HAP-1 (cell line): ENCODE measurements around the gene NRIP3.
"Not testable (repeated sequence)": the region's sequence is repeated elsewhere in the genome, so short reads cannot be mapped to it uniquely, and the experiment has no call there.

Experiments
- DNase-seq, 2 experiments: peaks; one replicate each; pipeline ENCODE4 v3.0.0-alpha.2; 2016 to 2020; ENCODE audit warnings: low spot score in 2 of 2
- H3K27me3 ChIP-seq: fragments of 250-450 bp; sonication (Bioruptor Pico); 2 replicates; pipeline ENCODE4 v1.5.1; 2020; ENCODE audit warnings: low read depth, mild to moderate bottlenecking, moderate library complexity
- H3K36me3 ChIP-seq: fragments of 250-450 bp; sonication (Bioruptor Pico); replicated peaks from 2 replicates; pipeline ENCODE4 v1.5.1; 2020; ENCODE audit warnings: mild to moderate bottlenecking
- H3K4me1 ChIP-seq: fragments of 250-450 bp; sonication (Bioruptor Pico); 2 replicates; pipeline ENCODE4 v1.5.1; 2020; ENCODE audit warnings: mild to moderate bottlenecking
- H3K4me3 ChIP-seq: fragments of 250-450 bp; sonication (Bioruptor Pico); 2 replicates; pipeline ENCODE4 v1.5.1; 2020; ENCODE audit warnings: mild to moderate bottlenecking, moderate library complexity
- H3K9me3 ChIP-seq: fragments of 250-450 bp; sonication (Bioruptor Pico); 2 replicates; pipeline ENCODE4 v1.5.1; 2020; ENCODE audit warnings: mild to moderate bottlenecking, moderate library complexity
- in situ Hi-C: fragments of 300-500 bp; cut with MboI; formaldehyde crosslinking; loops from 3 replicates; pipeline ENCODE4 v1.14.3; 2020; ENCODE audit warnings: low sequenced_read_pairs, inconsistent platforms, mixed read lengths

The NRIP3 gene

DNA sequence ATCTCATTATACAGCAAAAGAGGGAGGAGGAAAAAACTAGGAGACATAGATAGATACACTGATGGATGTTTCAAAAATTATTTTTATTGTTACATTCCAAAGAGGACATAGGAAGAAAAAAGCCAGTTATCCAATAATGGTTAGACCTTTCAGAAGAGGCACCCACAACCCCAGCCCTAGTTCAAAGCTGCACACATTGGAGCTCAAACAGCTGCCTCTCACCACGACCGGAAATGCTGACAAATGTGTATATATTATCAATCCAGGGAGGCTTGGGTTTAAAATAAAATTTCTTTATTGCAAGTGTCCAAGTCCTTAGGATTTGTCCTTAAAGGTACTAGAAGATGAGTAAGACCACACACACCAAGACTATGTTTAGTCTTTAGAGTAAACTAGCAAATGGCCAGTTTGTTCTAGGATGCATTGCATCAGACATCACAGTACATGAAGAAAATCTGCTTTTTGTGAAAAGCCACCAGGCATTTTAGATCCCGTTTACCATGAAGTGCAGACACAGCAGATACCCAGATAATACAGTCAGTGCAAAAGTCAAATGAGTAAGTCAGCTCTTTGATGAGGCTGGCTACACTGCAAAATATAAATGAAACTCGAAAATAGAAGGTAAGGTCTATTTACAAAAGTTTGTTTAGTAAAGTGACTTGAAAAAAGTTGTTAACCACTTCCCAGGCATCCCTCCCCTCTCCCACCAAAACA lies 56.4 kb downstream of the NRIP3 start:
- no peak overlapping the region for H3K4me3 ChIP-seq
- no peaks in the 10 kb centered on the region for H3K27me3 ChIP-seq
- no peaks in the 10 kb centered on the region for H3K9me3 ChIP-seq
- in situ Hi-C loops, result no loop called here
- H3K4me1 ChIP-seq, result peaks cover 2% of the 10 kb centered on the region; the same call in 1 of the 2 replicates
- H3K36me3 ChIP-seq, result peaks cover 5% of the 10 kb centered on the region
- no peak for DNase-seq

DNA sequence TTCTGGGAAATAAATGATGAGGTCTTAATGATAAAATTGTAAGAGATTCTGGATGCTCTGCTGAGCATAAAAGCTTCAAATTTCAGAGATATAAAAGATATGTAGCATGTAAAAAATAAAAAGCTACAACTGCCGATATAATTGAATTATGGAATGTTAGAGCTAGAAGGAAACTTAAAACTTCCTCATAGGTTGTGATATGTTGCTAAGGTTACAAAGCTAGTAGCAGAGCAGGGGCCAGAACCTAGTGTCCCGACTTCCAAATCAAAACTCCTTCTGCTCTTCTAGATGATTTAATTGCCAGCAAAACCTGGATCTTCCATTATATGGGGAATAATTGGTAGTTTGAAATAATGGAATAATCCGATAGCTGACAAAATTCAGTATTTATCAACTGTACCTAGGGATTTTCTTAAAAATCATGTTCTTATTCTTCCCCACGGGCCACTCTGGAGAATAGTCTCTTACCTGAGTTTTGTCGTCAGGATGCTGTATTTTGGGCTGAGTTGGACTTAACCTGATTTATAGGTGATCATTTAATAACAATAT lies 61.2 kb downstream of the NRIP3 start, which contains the start of gene ASCL3:
Gene ASCL3, minus strand, starts transcription at position 499 of the 549 bp plus-strand sequence. CDS start 4,855 bp downstream, outside the sequence.
- Histone ChIP-seq H3K4me3 (no peak within 1 kb of the TSS), H3K4me1 (no peaks in the 10 kb centered on the region), H3K9me3 (no peaks in the 10 kb centered on the region), H3K27me3 (no peaks in the 10 kb centered on the region), H3K36me3 (no peaks in the 10 kb centered on the region)
- DNase-seq, result no peak
- in situ Hi-C loops, result no loop called here

- Histone ChIP-seq H3K4me3 (no peak overlapping the region), H3K36me3 (no peaks in the 10 kb centered on the region), H3K9me3 (no peaks in the 10 kb centered on the region), H3K27me3 (no peaks in the 10 kb centered on the region), H3K4me1 (no peaks in the 10 kb centered on the region)
- no peak for DNase-seq
- in situ Hi-C loops, result no loop called here
These were observed 62.3 kb downstream of the NRIP3 start for GRCh38 chr11:8941341-8942103.

GRCh38 chr11:8937659-8938058 lies 66.1 kb downstream of the NRIP3 start:
- Histone ChIP-seq H3K9me3 (no peaks in the 10 kb centered on the region), H3K4me3 (no peak overlapping the region)
- in situ Hi-C loops, result no loop called here

GRCh38 chr11:8937159-8937558 lies 66.6 kb downstream of the NRIP3 start:
- no peak overlapping the region for H3K4me3 ChIP-seq
- DNase-seq, result no peak
- no peaks in the 10 kb centered on the region for H3K36me3 ChIP-seq
- no peaks in the 10 kb centered on the region for H3K9me3 ChIP-seq
- peaks cover 4% of the 10 kb centered on the region; the same call in 1 of the 2 replicates for H3K4me1 ChIP-seq
- in situ Hi-C loops, result no loop called here
- no peaks in the 10 kb centered on the region for H3K27me3 ChIP-seq

More at GRCh38 chr11:8937659-8938058, 66.1 kb downstream of the NRIP3 start:
- Histone ChIP-seq H3K36me3 (no peaks in the 10 kb centered on the region), H3K4me1 (peaks cover 4% of the 10 kb centered on the region; the same call in 1 of the 2 replicates), H3K27me3 (no peaks in the 10 kb centered on the region)
- DNase-seq, result no peak

GRCh38 chr11:8935789-8936188 lies 68.0 kb downstream of the NRIP3 start:
- H3K36me3 ChIP-seq, H3K9me3 ChIP-seq, H3K4me3 ChIP-seq, H3K4me1 ChIP-seq, H3K27me3 ChIP-seq, DNase-seq, in situ Hi-C loops: not testable (repeated sequence)

DNA sequence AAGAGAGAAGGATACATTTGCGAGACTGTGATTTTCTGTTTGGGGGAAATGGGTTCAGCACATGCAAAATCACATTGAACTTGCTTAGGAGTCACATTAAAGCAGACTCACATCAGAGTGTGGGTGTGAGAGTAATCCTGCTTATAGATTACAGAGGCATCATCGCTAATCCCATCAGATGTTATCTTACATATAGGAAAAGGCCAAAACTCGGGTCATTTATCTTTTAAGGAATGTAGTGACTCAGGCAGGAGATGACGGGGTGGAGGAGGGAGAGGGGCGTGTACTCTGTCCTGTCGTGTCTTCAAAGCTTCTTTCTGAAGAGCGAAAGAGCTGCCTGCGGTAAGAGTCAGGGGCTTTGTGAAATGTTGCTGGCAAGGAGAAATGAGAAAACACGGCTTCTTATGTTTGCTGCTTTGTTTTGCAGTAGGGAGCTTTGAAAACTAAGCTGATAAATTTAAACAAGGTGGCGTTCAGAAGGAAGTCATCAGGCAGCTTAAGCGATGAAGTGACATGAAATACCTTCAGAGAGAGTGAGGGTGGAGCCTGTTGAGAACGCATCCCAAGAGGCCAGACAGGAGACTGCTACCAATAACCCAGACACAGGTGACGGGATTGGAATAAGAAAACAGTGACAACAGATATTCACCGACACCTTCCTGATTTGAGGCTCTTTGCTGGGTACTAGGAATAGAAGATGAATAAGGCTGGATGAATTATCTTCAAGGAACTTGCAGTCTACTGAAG lies 68.9 kb downstream of the NRIP3 start:
- peak; percentile 52 to 55 for DNase-seq
- H3K9me3 ChIP-seq, result no peaks in the 10 kb centered on the region
- no peaks in the 10 kb centered on the region for H3K27me3 ChIP-seq
- H3K36me3 ChIP-seq, result no peaks in the 10 kb centered on the region
- H3K4me3 ChIP-seq, result no peak overlapping the region
- peaks cover 4% of the 10 kb centered on the region; the same call in 1 of the 2 replicates for H3K4me1 ChIP-seq
- in situ Hi-C loops, result no loop called here

GRCh38 chr11:8933931-8934330 lies 69.9 kb downstream of the NRIP3 start:
- in situ Hi-C loops, result no loop called here
- Histone ChIP-seq H3K4me1 (peaks cover 4% of the 10 kb centered on the region; the same call in 1 of the 2 replicates), H3K9me3 (no peaks in the 10 kb centered on the region), H3K36me3 (no peaks in the 10 kb centered on the region), H3K27me3 (no peaks in the 10 kb centered on the region), H3K4me3 (no peak overlapping the region)
- DNase-seq, result no peak

- in situ Hi-C loops, result no loop called here
- no peaks in the 10 kb centered on the region for H3K9me3 ChIP-seq
- no peaks in the 10 kb centered on the region for H3K36me3 ChIP-seq
- no peaks in the 10 kb centered on the region for H3K27me3 ChIP-seq
- no peak for DNase-seq
- no peak within 1 kb of the TSS for H3K4me3 ChIP-seq
- H3K4me1 ChIP-seq, result peaks cover 4% of the 10 kb centered on the region; the same call in 1 of the 2 replicates
These were observed 71.1 kb downstream of the NRIP3 start, which contains the start of gene C11orf16 for GRCh38 chr11:8932564-8933180. C11orf16 (minus strand) TSS chr11:8932947; CDS start chr11:8932308, 639 bp downstream.
